Stimulated activated CD4-positive, alpha-beta T cell treated with anti-CD3 and anti-CD28 coated beads, Interleukin-2, amount 100 ng/mL, for 48 hours (primary cell): ENCODE measurements around the gene APOLD1.
"Not testable (repeated sequence)": the region's sequence is repeated elsewhere in the genome, so short reads cannot be mapped to it uniquely, and the experiment has no call there.

Experiments
- DNase-seq, 2 donors: peaks; one replicate each; pipeline ENCODE4 v3.0.0-alpha.2; 2020

The APOLD1 gene

DNA sequence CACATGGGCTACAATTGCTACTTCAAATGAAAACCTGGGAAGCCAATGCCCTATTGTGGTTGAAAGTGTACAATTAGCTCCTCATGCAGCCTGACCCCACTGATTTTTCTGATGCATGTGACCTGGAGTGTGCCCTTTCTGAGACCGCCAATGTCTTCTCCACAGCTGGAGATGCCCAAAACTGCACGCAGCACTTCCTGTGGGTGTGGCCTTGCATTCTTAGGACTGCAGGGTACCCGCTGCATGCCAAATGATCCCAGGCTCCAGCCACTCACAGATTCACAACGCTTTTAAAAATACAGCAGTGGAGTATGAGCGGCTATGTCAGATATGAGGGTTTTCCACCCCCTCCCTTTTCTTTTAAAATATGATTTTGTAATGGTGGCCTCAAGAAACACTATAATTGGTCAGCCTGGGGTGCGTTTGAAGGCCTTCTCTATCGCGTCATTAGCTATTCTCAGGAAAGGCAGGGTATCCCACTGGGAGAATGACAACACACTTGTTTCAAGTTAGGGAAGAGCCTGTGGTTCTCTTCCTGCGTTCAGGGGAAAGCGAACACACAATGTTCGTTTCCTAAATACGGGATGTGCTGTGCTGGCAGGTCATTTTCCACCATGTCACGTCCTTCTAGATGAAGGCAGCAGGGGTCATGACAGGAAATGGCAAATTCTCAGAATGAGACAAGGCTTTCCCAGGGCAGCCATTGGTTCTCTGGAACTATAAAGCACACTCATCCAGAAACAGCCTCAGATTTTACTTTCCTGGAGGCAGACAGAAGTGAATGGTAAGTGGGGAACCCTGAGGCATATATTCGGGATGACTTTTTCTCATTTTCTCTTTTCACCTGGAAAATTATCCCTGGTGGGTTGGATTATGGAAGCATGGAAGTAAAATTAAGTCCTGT is at the start of gene APOLD1:
Gene APOLD1, plus strand, starts transcription at position 749 of the 904 bp plus-strand sequence. Its CDS starts 33 bp downstream, at position 782.
- DNase-seq, result no peak

DNA sequence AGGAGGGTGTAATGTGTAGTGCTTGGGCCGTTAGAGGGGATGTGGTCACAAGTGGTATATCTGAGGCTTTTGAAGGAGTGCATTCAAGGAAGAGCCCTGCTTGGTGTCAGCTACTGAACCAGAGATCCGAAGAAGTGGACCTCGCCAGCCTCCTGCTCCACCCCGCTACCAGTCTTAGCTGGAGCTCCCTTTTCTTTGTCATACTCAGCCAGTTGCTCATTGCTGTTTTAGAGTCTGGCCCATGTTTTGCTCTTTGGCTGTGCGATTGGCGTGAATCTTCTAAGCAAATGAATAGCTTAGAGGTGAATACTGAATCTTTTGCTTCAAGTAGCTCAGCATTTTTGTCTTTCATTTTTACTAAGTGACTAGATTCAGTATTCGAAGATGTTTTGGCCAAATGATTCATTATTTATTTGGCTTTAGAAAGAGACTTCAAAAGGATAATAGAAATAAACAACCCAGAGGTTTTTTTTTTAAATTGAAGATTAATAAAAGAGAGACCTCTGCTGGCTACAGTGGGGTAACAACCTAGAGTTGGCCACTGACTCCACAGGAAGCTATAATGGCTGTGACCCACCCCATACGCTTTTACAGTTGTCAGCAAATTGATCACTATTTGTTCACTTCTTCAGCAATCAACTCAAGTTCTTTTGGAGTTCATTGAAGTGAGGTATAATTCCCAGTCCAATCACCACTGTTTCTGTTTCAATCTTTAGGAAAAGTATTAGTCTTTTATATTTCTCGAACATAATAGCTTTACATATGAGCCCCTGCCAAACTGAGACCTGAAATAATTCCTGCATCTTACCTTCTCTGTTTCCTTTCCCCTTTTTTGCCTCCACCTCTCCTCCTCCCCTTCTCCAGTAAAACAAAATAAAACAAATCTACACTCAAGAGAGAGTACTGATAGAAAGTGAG is 48.4 kb upstream of the APOLD1 start:
- peak; percentile 7 to 16 for DNase-seq

GRCh38 chr12:12738152-12738551 is 47.3 kb upstream of the APOLD1 start:
- DNase-seq, result not testable (repeated sequence)

DNA sequence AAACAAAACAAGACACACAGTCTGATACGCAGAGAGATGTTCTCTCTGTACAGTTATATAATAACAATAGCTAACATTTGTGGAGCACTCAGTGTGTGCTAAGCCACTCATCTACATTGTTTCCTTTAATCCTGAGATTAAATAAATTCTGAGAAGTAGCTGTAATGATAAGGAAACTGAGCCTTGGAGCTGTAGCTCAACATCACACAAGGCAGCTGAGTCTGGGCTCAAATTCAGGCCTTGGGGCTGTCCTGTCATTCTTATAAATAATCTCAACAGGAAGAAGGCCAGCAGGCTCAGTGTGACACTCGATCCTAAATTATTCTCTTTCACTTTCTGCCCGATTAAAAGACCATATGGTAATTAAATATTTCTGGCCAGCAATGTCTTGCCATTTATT is 43.8 kb upstream of the APOLD1 start:
- DNase-seq, result no peak

DNA sequence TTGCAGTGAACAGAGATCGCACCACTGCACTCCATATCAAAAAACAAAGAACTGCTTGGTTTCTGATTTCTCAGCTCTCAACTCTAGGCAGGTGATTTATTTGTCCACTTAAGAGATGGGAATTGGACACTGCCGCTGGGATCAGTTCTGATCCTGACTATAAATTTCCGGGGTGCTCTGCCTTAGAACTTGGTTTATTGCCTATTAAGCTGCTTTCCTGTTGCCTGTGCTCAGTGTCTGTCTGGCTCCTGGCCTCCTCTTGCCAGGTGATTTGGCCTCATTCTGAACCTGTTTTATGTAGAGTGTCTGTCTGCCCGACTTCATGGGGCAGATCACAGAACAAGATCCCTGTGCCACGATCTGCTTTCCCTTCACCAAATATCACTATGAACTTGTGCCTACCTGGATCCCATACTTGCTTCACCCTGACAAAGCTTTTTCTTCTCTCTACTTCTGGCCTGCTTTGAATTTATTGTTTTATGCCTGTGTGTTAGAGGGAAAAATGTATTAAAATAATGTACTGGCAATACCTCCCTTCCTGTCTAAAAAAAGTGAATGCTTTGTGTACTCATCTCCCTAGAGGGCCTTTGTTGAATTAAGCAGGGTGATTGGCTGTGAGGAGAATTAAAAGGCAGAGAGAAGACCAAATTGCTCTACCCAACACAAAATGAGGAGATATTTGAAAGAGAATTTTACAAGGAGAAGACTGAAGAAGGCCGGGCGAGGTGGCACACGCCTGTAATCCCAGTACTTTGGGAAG is 40.7 kb upstream of the APOLD1 start:
- no peak for DNase-seq

DNA sequence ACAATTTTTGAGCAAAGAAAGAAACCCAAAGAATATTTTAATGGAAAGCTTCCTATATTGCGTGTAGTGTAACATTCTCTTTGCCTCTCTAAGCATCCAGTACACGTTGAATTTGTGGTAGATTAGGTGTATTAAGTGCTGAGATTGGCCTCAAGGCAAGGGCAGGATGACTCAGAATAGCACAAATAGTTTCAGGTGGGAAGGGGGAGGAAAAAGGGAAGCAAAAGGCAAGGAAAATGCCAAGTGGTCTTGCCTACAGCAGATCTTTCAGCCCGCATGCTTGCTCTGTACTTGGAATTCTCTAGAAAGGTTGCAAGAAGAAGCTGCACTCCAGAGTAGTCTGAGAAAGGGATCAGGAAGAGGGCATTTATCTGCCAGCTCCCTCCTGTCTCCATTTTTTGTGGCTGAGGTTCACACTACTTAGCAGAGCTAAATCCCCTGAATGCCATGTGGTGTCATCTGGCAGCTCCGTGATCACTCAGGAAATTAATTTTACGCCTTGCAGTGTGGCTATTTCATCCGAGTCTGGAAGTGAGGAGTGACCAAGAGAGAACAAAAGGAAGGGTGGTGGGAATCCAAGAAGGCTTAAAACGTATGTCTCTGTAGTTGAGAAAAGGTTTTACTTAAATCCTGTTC is 39.8 kb upstream of the APOLD1 start:
- no peak for DNase-seq

- no peak for DNase-seq
Observed at GRCh38 chr12:12747278-12747677, 38.2 kb upstream of the APOLD1 start.

DNA sequence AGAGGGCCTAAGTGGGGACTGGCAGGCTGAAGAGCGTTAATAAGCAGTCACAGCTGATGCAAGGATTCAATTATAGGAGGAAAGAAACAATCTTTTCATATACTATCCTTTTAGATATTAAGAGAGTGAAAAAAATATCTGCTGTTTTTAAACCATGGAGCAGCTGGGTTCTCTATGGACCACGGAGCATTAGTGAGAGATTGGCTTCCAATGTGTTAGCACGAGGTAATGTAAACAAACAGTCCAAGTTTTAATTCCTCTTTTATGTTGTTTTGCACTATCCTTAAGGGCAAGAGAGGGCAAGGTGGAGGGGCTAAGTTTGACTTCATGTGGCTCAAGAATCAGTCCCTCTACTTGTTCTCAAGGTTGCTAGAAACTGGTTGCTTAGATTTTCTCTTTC is 37.4 kb upstream of the APOLD1 start:
- no peak for DNase-seq

GRCh38 chr12:12749433-12749832 is 36.0 kb upstream of the APOLD1 start:
- no peak for DNase-seq

GRCh38 chr12:12755923-12756322 is 29.5 kb upstream of the APOLD1 start:
- DNase-seq, result no peak

GRCh38 chr12:12757121-12757520 is 28.3 kb upstream of the APOLD1 start:
- DNase-seq, result no peak

- DNase-seq, result no peak
Observed at GRCh38 chr12:12759234-12759915, 26.1 kb upstream of the APOLD1 start.

GRCh38 chr12:12764824-12765223 is 20.6 kb upstream of the APOLD1 start:
- no peak for DNase-seq

- no peak for DNase-seq
Observed at GRCh38 chr12:12770262-12770661, 15.2 kb upstream of the APOLD1 start.

- DNase-seq, result no peak
Observed at GRCh38 chr12:12774791-12775190, 10.7 kb upstream of the APOLD1 start.

DNA sequence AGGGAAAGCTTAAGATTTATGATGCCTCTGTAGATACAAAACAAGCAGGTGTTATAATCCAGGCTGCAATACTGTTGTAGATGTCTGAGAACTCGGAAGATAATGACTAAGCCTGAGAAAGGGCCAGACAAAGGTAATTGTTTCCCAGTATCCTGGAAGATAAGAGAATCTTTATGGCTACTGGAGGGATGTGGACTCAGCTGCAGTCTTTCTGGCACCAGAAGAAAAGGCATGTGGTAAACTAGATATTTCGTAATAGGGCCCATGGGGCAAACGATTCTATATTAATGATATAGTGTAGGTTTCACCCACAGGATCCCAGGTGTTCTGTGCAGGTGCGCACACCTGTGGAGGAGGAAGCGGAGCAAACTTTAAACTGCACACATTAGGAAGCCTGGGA is 9.2 kb upstream of the APOLD1 start:
- DNase-seq, result no peak

GRCh38 chr12:12777092-12777491 is 8.4 kb upstream of the APOLD1 start:
- no peak for DNase-seq

DNA sequence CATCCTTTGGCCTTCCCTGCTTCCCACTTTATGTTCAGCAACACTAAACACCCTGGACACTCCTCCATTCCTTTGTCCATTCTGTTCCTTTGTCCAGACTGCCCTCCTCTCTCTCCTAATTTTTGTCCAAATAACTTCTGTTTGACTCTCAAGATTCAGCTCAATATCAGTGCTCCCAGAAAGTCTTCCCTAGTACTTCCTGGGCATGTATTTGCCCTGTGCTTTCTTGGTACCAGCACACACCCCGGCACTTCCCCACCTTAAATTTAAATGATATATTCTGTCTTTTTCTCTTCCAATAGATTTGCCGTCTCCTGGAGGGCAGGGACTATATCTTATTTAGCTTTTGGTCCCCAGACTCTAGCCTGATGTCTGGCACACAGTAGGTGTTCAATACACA is 6.5 kb upstream of the APOLD1 start:
- no peak for DNase-seq

GRCh38 chr12:12779529-12779928 is 5.9 kb upstream of the APOLD1 start:
- no peak for DNase-seq

GRCh38 chr12:12784116-12784515 is 1.3 kb upstream of the APOLD1 start:
- DNase-seq, result no peak

- no peak for DNase-seq
Observed at GRCh38 chr12:12786351-12786705, 869 bp downstream of the APOLD1 start.
